ENCODE results near the gene CCBE1.

The CCBE1 gene

GRCh38 chr18:59685501-59685900, 11.7 kb downstream of the CCBE1 start:
- DNase-seq (ENCODE audit: low read depth) = peak; percentile 53
- no peak overlapping the region for H3K4me3 ChIP-seq (ENCODE audit: low read length)
- TF ChIP-seq CTCF (conservative IDR thresholded peaks at IDR 0.05; ENCODE audit: low read length) = no peak

DNA sequence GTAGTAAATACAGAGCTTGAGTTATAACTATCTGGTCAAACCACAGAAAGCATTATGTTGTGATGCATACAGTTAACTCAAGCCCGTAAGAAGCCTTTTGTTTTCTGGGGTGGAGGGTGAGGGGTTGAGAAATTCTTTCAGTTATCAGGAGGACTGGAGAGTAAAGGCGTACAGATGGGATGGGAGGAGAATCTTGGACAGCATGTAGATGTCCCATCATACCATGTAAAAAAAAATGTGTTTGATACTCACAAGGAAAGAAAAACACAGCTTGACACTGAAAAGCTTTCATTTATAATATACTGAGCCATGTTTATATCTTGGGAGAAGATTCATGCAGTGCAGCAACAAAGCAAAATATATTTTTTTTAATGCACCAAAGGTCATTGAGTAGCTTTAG, 12.4 kb downstream of the CCBE1 start:
- no peak for DNase-seq (ENCODE audit: low read depth)
- TF ChIP-seq CTCF (conservative IDR thresholded peaks at IDR 0.05; ENCODE audit: low read length) = no peak
- no peak overlapping the region for H3K4me3 ChIP-seq (ENCODE audit: low read length)

GRCh38 chr18:59681521-59682004, 15.7 kb downstream of the CCBE1 start:
- TF ChIP-seq CTCF (conservative IDR thresholded peaks at IDR 0.05; ENCODE audit: low read length) = no peak
- no peak for DNase-seq (ENCODE audit: low read depth)
- H3K4me3 ChIP-seq (ENCODE audit: low read length) = no peak overlapping the region

DNA sequence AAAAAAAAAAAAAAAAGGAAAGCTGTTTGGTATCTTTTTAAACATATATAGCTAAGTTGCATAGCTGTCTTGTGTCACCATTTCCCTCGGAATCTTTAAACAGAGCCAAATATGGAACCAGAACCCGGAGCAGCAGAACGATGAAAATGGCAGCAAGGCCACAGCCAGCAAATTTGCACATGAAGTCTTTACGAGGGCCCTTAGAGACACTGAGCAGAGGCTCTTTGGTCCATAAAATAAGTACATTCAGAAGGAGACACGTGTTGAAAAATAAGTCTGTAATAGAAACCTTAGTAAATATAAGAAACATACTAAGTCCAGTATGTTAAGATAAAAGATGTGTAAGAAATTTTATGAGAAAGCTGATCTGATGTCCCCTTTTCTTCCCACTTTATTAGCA, 16.2 kb downstream of the CCBE1 start:
- no peak for DNase-seq (ENCODE audit: low read depth)
- no peak for TF ChIP-seq CTCF (conservative IDR thresholded peaks at IDR 0.05; ENCODE audit: low read length)
- no peak overlapping the region for H3K4me3 ChIP-seq (ENCODE audit: low read length)

DNA sequence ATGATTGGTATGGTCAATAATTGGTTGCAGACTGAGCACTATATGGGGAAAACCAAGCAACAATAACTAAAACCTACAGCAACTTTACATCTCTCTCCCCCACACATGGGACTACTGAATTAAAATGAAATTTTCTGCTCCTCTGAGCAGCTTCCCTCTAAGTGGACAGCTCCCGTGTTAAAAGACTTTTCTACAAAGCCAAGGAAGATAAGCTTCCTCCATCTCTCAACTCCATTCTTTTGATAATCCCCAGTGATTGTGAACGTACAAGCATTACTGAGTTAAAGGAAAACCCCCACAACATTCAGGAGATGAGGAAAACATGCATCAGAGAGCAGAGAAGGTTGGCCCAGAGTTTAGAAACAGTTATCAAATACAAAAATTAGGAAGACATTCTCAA, 21.9 kb downstream of the CCBE1 start:
- DNase-seq (ENCODE audit: low read depth) = no peak
- TF ChIP-seq CTCF (conservative IDR thresholded peaks at IDR 0.05; ENCODE audit: low read length) = no peak
- H3K4me3 ChIP-seq (ENCODE audit: low read length) = no peak overlapping the region

DNA sequence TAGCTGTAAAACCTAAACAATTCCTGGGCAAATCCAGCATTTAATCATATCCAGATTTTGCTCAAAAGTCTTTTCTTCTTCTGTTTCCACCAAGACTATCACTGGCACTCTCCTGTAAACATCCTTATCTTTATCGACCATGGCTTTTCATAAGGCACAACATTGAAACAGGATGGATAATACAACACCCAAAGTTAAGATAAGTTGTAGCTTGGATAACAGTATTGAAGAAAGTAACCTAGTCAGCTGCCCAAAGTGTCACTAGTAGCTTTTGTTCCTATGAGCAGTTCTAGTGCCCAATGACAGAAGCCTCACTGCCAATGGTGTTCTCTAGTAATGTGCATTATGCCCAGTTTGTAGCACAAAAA, 22.3 kb downstream of the CCBE1 start:
- DNase-seq (ENCODE audit: low read depth) = no peak
- no peak overlapping the region for H3K4me3 ChIP-seq (ENCODE audit: low read length)
- no peak for TF ChIP-seq CTCF (conservative IDR thresholded peaks at IDR 0.05; ENCODE audit: low read length)

DNA sequence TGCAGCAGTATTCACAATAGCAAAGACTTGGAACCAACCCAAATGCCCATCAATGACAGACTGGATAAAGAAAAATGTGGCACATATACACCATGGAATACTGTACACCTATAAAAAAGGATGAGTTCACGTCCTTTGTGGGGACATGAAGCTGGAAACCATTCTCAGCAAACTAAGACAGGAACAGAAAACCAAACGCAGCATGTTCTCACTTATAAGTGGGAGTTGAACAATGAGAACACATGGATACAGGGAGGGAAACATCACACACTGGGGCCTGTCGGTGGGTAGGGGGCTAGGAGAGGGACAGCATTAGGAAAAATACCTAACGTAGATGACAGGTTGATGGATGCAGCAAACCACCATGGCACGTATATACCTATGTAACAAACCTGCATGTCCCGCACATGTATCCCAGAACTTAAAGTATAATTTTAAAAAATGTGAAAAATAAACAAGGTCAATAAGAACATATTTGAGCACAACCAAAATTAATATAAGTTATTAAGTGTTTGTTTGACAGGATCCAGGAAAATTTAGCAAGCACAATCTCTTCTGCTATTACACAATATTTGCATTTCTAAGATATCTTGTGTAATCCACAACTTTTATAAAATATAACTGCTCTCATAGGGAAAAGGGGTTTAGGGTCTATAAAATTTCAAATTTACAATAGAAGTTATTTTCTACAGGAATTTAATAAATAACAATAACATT, 22.9 kb downstream of the CCBE1 start:
- no peak for DNase-seq (ENCODE audit: low read depth)
- TF ChIP-seq CTCF (conservative IDR thresholded peaks at IDR 0.05; ENCODE audit: low read length) = no peak

More for the DNA sequence above, 22.9 kb downstream of the CCBE1 start:
- no peak overlapping the region for H3K4me3 ChIP-seq (ENCODE audit: low read length)
